Measurements from ENCODE around the gene RAPGEF4. TPM values are rescaled to one million over a fixed set of nuclear protein-coding genes. Genes with fewer than 3 reads are reported as not detected.

The RAPGEF4 gene
- total and polyA plus RNA-seq, 2 of the 13 experiments (the other 11 are each of a cell fraction or from before 2014, with no cell fraction given) = 0.78 to 0.91 TPM

DNA sequence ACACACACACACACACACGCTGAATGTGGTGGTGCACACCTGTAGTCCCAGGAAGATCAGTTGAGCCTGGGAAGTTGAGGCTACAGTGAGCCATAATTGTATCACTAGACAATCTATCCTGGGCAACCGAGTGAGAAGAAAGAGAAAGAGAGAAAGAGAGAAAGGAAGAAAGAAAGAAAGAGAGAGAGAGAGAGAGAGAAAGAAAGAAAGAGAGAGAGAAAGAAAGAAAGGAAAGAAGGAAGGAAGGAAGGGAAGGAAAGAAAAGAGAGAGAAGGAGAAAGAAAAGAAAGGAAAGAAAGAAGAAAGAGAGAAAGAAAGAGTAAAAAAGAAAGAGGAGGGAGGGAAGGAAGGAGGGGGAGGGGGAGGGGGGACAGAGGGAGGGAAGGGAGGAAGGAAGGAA lies 190.0 kb downstream of the RAPGEF4 start:
- Histone ChIP-seq H3K36me3 (replicated peaks in 1 of 2; ENCODE audit: control insufficient read depth in 1 of 2, insufficient read depth in 2 of 2, low read length in 2 of 2) (no peaks in the 10 kb centered on the region), H3K79me2 (ENCODE audit: insufficient read depth, low read length) (no peaks in the 10 kb centered on the region), H3K4me1 (ENCODE audit: insufficient read depth, low read length) (no peaks in the 10 kb centered on the region), H3K4me3 (replicated peaks in 1 of 3; ENCODE audit: insufficient read depth in 1 of 3, low read depth in 2 of 3, low read length in 3 of 3) (no peak overlapping the region), H3K4me2 (ENCODE audit: low read depth, low read length) (no peak overlapping the region), H2AFZ (ENCODE audit: low read length) (no peak overlapping the region), H3K27ac (ENCODE audit: extremely low read length, insufficient read depth, low read length) (no peak overlapping the region), H4K20me1 (ENCODE audit: insufficient read depth, low read length) (no peaks in the 10 kb centered on the region), H3K9me3 (ENCODE audit: low read length) (no peaks in the 10 kb centered on the region), H3K9ac (ENCODE audit: insufficient read depth, low read depth, low read length) (no peak overlapping the region), H3K27me3 (ENCODE audit: control insufficient read depth in 1 of 2, insufficient read depth in 2 of 2, low read length in 2 of 2) (peaks cover 0 to 9% of the 10 kb centered on the region in 2 experiments; a peak in 1 of 5 replicates)
- ChIA-PET CTCF (ENCODE audit: low intra/inter-chr PET ratio, low total read pairs) (no interaction called here), POLR2A (no interaction called here)
- in situ Hi-C loops (cut with HindIII; ENCODE audit: extremely low pct_ligation_motif_present, low pct_unique_long_range_greater_than_20kb) (no loop called here), intact Hi-C loops (cut with micrococcal nuclease; ENCODE audit: unreplicated experiment) (no loop called here)
- WGBS (ENCODE audit: low lambda C conversion rate) = 47% methylated on average over 2 of the region's 2 CpGs
- no peak for DNase-seq (ENCODE audit: low spot score)
- no peak for FAIRE-seq
- no TSS peak for BruUV-seq (replicated peaks)
- no peak for TF ChIP-seq ZNF841 (CRISPR knock-in tag; IDR thresholded peaks at IDR 0.05; ENCODE audit: borderline replicate concordance)
- TF ChIP-seq ZNF570 (CRISPR knock-in tag; IDR thresholded peaks at IDR 0.05; ENCODE audit: borderline replicate concordance) = no peak
- TF ChIP-seq, protein P1, sequence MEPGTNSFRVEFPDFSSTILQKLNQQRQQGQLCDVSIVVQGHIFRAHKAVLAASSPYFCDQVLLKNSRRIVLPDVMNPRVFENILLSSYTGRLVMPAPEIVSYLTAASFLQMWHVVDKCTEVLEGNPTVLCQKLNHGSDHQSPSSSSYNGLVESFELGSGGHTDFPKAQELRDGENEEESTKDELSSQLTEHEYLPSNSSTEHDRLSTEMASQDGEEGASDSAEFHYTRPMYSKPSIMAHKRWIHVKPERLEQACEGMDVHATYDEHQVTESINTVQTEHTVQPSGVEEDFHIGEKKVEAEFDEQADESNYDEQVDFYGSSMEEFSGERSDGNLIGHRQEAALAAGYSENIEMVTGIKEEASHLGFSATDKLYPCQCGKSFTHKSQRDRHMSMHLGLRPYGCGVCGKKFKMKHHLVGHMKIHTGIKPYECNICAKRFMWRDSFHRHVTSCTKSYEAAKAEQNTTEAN (CRISPR knock-in tag; conservative IDR thresholded peaks at IDR 0.05) = no peak
- TF ChIP-seq ZNF780A (CRISPR knock-in tag; IDR thresholded peaks at IDR 0.05) = no peak
- no peak for ATAC-seq

DNA sequence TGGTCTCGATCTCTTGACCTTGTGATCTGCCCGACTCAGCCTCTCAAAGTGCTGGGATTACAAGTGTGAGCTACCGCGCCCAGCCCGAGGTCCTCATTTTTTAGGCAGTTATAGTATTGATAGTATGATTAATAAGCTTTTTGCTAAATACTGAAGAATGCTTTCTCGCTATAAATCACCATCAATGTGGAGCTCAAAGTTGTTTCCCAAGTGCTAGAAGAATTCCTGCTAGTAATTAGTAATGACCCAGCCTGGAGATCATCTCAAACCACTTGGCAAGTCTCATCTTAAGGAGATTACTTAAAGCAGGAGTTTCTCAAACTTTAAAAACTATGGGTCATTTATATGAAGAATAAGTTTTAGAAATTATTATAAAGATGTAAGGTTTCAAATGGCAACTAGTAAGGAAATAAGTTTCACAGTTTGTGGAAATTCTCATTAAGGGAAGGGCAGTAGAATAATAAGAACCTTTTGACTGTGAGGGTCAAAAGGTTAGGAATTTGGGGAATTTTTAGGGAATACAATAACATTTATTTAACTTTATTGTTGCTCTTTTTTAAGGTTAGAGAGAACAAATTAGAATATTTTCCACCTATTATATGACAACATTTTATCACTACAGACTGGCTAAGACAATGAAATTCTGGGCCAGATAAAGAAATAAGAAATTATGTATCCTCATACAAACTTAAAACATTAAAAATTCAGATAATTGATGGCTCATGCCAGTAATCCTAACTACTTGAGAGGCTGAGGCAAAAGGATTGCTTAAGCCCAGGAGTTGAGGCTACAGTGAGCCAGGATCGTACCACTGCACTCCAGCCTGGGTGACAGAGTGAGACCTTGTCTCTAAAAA lies 191.4 kb downstream of the RAPGEF4 start:
- Histone ChIP-seq H4K20me1 (ENCODE audit: insufficient read depth, low read length) (no peaks in the 10 kb centered on the region), H3K36me3 (replicated peaks in 1 of 2; ENCODE audit: control insufficient read depth in 1 of 2, insufficient read depth in 2 of 2, low read length in 2 of 2) (no peaks in the 10 kb centered on the region), H3K4me1 (ENCODE audit: insufficient read depth, low read length) (no peaks in the 10 kb centered on the region), H3K4me2 (ENCODE audit: low read depth, low read length) (no peak overlapping the region), H3K9me3 (ENCODE audit: low read length) (no peaks in the 10 kb centered on the region), H3K27ac (ENCODE audit: extremely low read length, insufficient read depth, low read length) (no peak overlapping the region), H3K4me3 (replicated peaks in 1 of 3; ENCODE audit: insufficient read depth in 1 of 3, low read depth in 2 of 3, low read length in 3 of 3) (no peak overlapping the region), H2AFZ (ENCODE audit: low read length) (no peak overlapping the region), H3K79me2 (ENCODE audit: insufficient read depth, low read length) (no peaks in the 10 kb centered on the region), H3K9ac (ENCODE audit: insufficient read depth, low read depth, low read length) (no peak overlapping the region), H3K27me3 (ENCODE audit: control insufficient read depth in 1 of 2, insufficient read depth in 2 of 2, low read length in 2 of 2) (peaks cover 0 to 2% of the 10 kb centered on the region in 2 experiments; a peak in 1 of 5 replicates)
- in situ Hi-C loops (cut with HindIII; ENCODE audit: extremely low pct_ligation_motif_present, low pct_unique_long_range_greater_than_20kb) (no loop called here), intact Hi-C loops (cut with micrococcal nuclease; ENCODE audit: unreplicated experiment) (no loop called here)
- FAIRE-seq (no peak), ATAC-seq (no peak), DNase-seq (ENCODE audit: low spot score) (no peak)
- BruUV-seq (replicated peaks) = no TSS peak
- 42% methylated on average over 7 of the region's 7 CpGs for WGBS (ENCODE audit: low lambda C conversion rate)
- POLR2A ChIA-PET = no interaction called here
- CTCF ChIA-PET (ENCODE audit: low intra/inter-chr PET ratio, low total read pairs) = no interaction called here
- no peak for TF ChIP-seq ZFP90 (CRISPR knock-in tag; IDR thresholded peaks at IDR 0.05; ENCODE audit: borderline replicate concordance)
- TF ChIP-seq ZNF335 (CRISPR knock-in tag; IDR thresholded peaks at IDR 0.05) = no peak
- TF ChIP-seq ZZZ3 (CRISPR knock-in tag; IDR thresholded peaks at IDR 0.05; ENCODE audit: borderline replicate concordance) = no peak
- no peak for TF ChIP-seq NFE2 (CRISPR knock-in tag; IDR thresholded peaks at IDR 0.05)
- TF ChIP-seq, protein P2, sequence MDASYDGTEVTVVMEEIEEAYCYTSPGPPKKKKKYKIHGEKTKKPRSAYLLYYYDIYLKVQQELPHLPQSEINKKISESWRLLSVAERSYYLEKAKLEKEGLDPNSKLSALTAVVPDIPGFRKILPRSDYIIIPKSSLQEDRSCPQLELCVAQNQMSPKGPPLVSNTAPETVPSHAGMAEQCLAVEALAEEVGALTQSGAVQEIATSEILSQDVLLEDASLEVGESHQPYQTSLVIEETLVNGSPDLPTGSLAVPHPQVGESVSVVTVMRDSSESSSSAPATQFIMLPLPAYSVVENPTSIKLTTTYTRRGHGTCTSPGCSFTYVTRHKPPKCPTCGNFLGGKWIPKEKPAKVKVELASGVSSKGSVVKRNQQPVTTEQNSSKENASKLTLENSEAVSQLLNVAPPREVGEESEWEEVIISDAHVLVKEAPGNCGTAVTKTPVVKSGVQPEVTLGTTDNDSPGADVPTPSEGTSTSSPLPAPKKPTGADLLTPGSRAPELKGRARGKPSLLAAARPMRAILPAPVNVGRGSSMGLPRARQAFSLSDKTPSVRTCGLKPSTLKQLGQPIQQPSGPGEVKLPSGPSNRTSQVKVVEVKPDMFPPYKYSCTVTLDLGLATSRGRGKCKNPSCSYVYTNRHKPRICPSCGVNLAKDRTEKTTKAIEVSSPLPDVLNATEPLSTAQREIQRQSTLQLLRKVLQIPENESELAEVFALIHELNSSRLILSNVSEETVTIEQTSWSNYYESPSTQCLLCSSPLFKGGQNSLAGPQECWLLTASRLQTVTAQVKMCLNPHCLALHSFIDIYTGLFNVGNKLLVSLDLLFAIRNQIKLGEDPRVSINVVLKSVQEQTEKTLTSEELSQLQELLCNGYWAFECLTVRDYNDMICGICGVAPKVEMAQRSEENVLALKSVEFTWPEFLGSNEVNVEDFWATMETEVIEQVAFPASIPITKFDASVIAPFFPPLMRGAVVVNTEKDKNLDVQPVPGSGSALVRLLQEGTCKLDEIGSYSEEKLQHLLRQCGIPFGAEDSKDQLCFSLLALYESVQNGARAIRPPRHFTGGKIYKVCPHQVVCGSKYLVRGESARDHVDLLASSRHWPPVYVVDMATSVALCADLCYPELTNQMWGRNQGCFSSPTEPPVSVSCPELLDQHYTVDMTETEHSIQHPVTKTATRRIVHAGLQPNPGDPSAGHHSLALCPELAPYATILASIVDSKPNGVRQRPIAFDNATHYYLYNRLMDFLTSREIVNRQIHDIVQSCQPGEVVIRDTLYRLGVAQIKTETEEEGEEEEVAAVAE (CRISPR knock-in tag; IDR thresholded peaks at IDR 0.05; ENCODE audit: borderline replicate concordance) = no peak
- TF ChIP-seq ZNF10 (CRISPR knock-in tag; IDR thresholded peaks at IDR 0.05; ENCODE audit: borderline replicate concordance, low read depth) = no peak

Data from HepG2 (cell line).